Neural progenitor cell (in vitro differentiated cells): ENCODE measurements around the gene GLB1L2. TPM values are rescaled to one million over a fixed set of nuclear protein-coding genes. Genes with fewer than 3 reads are reported as not detected.
A peak's percentile ranks its signal among the peaks of the same experiment; 100 is the strongest.
"Not testable (repeated sequence)": the region's sequence is repeated elsewhere in the genome, so short reads cannot be mapped to it uniquely, and the experiment has no call there.

ENCODE experiments used
- DNase-seq: peaks from one replicate; pipeline ENCODE4 v3.0.0-alpha.2; 2016; ENCODE audit warnings: low spot score
- H2AFZ ChIP-seq: fragments of 200-600 bp; sonication (generic); replicated peaks from 2 replicates; pipeline ENCODE4 v1.6.1; 2016; ENCODE audit warnings: antibody characterized with exemption
- H3F3A ChIP-seq: fragments of 200-600 bp; sonication (generic); 2 replicates; pipeline ENCODE4 v1.6.1; 2016; ENCODE audit warnings: antibody characterized with exemption, low read depth
- H3K27ac ChIP-seq: fragments of 200-600 bp; sonication (generic); 2 replicates; pipeline ENCODE4 v1.5.1; 2016; ENCODE audit warnings: mild to moderate bottlenecking
- H3K27me3 ChIP-seq: fragments of 200-600 bp; sonication (generic); 2 replicates; pipeline ENCODE4 v1.6.1; 2016; ENCODE audit warnings: mild to moderate bottlenecking, moderate library complexity
- H3K36me3 ChIP-seq: fragments of 200-600 bp; sonication (generic); 2 replicates; pipeline ENCODE4 v1.5.1; 2016
- H3K4me1 ChIP-seq: fragments of 200-600 bp; sonication (generic); 2 replicates; pipeline ENCODE4 v1.6.1; 2016; ENCODE audit warnings: mixed run types
- H3K4me2 ChIP-seq: fragments of 200-600 bp; sonication (generic); 2 replicates; pipeline ENCODE4 v1.6.1; 2016
- H3K4me3 ChIP-seq: fragments of 200-600 bp; sonication (generic); 2 replicates; pipeline ENCODE4 v1.5.1; 2016
- H3K79me2 ChIP-seq: fragments of 200-600 bp; sonication (generic); 2 replicates; pipeline ENCODE4 v1.6.1; 2016; ENCODE audit warnings: low read depth
- H3K9ac ChIP-seq: fragments of 200-600 bp; sonication (generic); 2 replicates; pipeline ENCODE4 v1.6.1; 2016
- H3K9me3 ChIP-seq: fragments of 200-600 bp; sonication (generic); 2 replicates; pipeline ENCODE4 v1.5.1; 2016; ENCODE audit warnings: low read depth
- H4K20me1 ChIP-seq: fragments of 200-600 bp; sonication (generic); 2 replicates; pipeline ENCODE4 v1.6.1; 2016; ENCODE audit warnings: low read depth
- H3K27ac Mint-ChIP-seq: 3 replicates; pipeline ENCODE4 v1.8.0; 2021; ENCODE audit warnings: mixed read lengths
- H3K27me3 Mint-ChIP-seq: 2 replicates; pipeline ENCODE4 v1.8.0; 2022; ENCODE audit warnings: low read depth, mild to moderate bottlenecking, inconsistent platforms, moderate library complexity, mixed read lengths; ENCODE audit not compliant: insufficient read depth
- H3K36me3 Mint-ChIP-seq: 3 replicates; pipeline ENCODE4 v1.8.0; 2021; ENCODE audit warnings: mixed read lengths
- H3K4me1 Mint-ChIP-seq: 3 replicates; pipeline ENCODE4 v1.8.0; 2021; ENCODE audit warnings: mixed read lengths
- H3K4me3 Mint-ChIP-seq: 3 replicates; pipeline ENCODE4 v1.8.0; 2021; ENCODE audit warnings: mild to moderate bottlenecking, moderate library complexity, mixed read lengths
- H3K9me3 Mint-ChIP-seq: 3 replicates; pipeline ENCODE4 v1.8.0; 2020; ENCODE audit warnings: mixed read lengths
- CTCF ChIP-seq: fragments of 200-600 bp; sonication (generic); IDR thresholded peaks from 2 replicates; pipeline ENCODE4 v1.5.1; 2017; ENCODE audit warnings: antibody characterized with exemption, mild to moderate bottlenecking
- EZH2 ChIP-seq: fragments of 200-600 bp; sonication (generic); IDR thresholded peaks from 2 replicates; pipeline ENCODE4 v1.6.1; 2017; ENCODE audit warnings: antibody characterized with exemption, mild to moderate bottlenecking, moderate library complexity
- EZH2phosphoT487 ChIP-seq: fragments of 200-600 bp; sonication (generic); IDR thresholded peaks from 2 replicates; pipeline ENCODE4 v1.6.1; 2017; ENCODE audit warnings: antibody characterized with exemption
- total RNA-seq: library from RNA; depleted of rRNA; stranded (reverse); fragments of >200 nt; gene quantifications from 2 replicates; pipeline ENCODE4 v1.2.3, GENCODE V29; 2015; ENCODE audit warnings: low replicate concordance

Gene GLB1L2
- total RNA-seq, 1 donor from 2014 or later: 2.0 TPM

GRCh38 chr11:134341805-134342571, 10.2 kb downstream of the GLB1L2 start:
- H3K27ac Mint-ChIP-seq: no peak overlapping the region
- no peaks in the 10 kb centered on the region for H3K4me1 ChIP-seq
- H3K36me3 Mint-ChIP-seq: peaks cover under 1% of the 10 kb centered on the region
- no peak overlapping the region for H3K4me2 ChIP-seq
- no peaks in the 10 kb centered on the region for H3K4me1 Mint-ChIP-seq
- H3K9me3 ChIP-seq: no peaks in the 10 kb centered on the region
- H3K27me3 ChIP-seq: no peaks in the 10 kb centered on the region
- H3F3A ChIP-seq: no peaks in the 10 kb centered on the region
- no peaks in the 10 kb centered on the region for H3K9me3 Mint-ChIP-seq
- no peaks in the 10 kb centered on the region for H3K36me3 ChIP-seq
- no peaks in the 10 kb centered on the region for H4K20me1 ChIP-seq
- TF ChIP-seq EZH2 (no peak), CTCF (no peak), EZH2phosphoT487 (no peak)
- H3K9ac ChIP-seq: no peak overlapping the region
- H3K27me3 Mint-ChIP-seq: peaks cover 11% of the 10 kb centered on the region
- no peak for DNase-seq
- H3K79me2 ChIP-seq: no peaks in the 10 kb centered on the region
- H3K27ac ChIP-seq: no peak overlapping the region
- H3K4me3 ChIP-seq: no peak overlapping the region
- H2AFZ ChIP-seq: no peak overlapping the region
- no peak overlapping the region for H3K4me3 Mint-ChIP-seq

GRCh38 chr11:134342572-134343340, 11.0 kb downstream of the GLB1L2 start:
- peak overlapping the region; percentile 29 for H3K27ac Mint-ChIP-seq

GRCh38 chr11:134343646-134344045, 11.9 kb downstream of the GLB1L2 start:
- peaks cover 5% of the 10 kb centered on the region for H3K36me3 Mint-ChIP-seq
- TF ChIP-seq EZH2 (no peak), EZH2phosphoT487 (no peak), CTCF (no peak)
- H3K27ac ChIP-seq: no peak overlapping the region
- no peaks in the 10 kb centered on the region for H3K27me3 ChIP-seq
- H3K9me3 ChIP-seq: no peaks in the 10 kb centered on the region
- no peaks in the 10 kb centered on the region for H4K20me1 ChIP-seq
- no peaks in the 10 kb centered on the region for H3K36me3 ChIP-seq
- no peak overlapping the region for H3K9ac ChIP-seq
- H3K27me3 Mint-ChIP-seq: peaks cover 11% of the 10 kb centered on the region
- H3K27ac Mint-ChIP-seq: no peak overlapping the region
- H3K4me3 Mint-ChIP-seq: no peak overlapping the region
- H3K4me2 ChIP-seq: no peak overlapping the region
- no peak overlapping the region for H3K4me3 ChIP-seq
- H3K4me1 Mint-ChIP-seq: no peaks in the 10 kb centered on the region
- no peaks in the 10 kb centered on the region for H3K4me1 ChIP-seq
- H3K9me3 Mint-ChIP-seq: no peaks in the 10 kb centered on the region
- no peaks in the 10 kb centered on the region for H3K79me2 ChIP-seq
- no peaks in the 10 kb centered on the region for H3F3A ChIP-seq
- H2AFZ ChIP-seq: no peak overlapping the region
- DNase-seq: no peak

More at GRCh38 chr11:134342572-134343340, 11.0 kb downstream of the GLB1L2 start:
- no peaks in the 10 kb centered on the region for H3K27me3 ChIP-seq
- no peak overlapping the region for H3K4me2 ChIP-seq
- TF ChIP-seq CTCF: no peak
- no peak for TF ChIP-seq EZH2
- no peak for TF ChIP-seq EZH2phosphoT487
- no peak overlapping the region for H3K4me3 ChIP-seq
- no peaks in the 10 kb centered on the region for H3K79me2 ChIP-seq
- H3K36me3 ChIP-seq: no peaks in the 10 kb centered on the region
- no peaks in the 10 kb centered on the region for H3K4me1 ChIP-seq
- no peak for DNase-seq
- H3K27me3 Mint-ChIP-seq: peaks cover 11% of the 10 kb centered on the region
- no peaks in the 10 kb centered on the region for H4K20me1 ChIP-seq
- H2AFZ ChIP-seq: no peak overlapping the region
- no peak overlapping the region for H3K4me3 Mint-ChIP-seq
- no peak overlapping the region for H3K9ac ChIP-seq
- no peaks in the 10 kb centered on the region for H3K9me3 ChIP-seq
- H3K27ac ChIP-seq: no peak overlapping the region
- peaks cover 5% of the 10 kb centered on the region for H3K36me3 Mint-ChIP-seq
- H3K4me1 Mint-ChIP-seq: no peaks in the 10 kb centered on the region
- H3K9me3 Mint-ChIP-seq: no peaks in the 10 kb centered on the region
- no peaks in the 10 kb centered on the region for H3F3A ChIP-seq

GRCh38 chr11:134344497-134345236, 12.9 kb downstream of the GLB1L2 start:
- not testable (repeated sequence) for H3K9ac ChIP-seq, DNase-seq, H3K4me3 Mint-ChIP-seq, H3K4me2 ChIP-seq, H3K27ac ChIP-seq, H3F3A ChIP-seq, H3K27ac Mint-ChIP-seq, H3K79me2 ChIP-seq, H4K20me1 ChIP-seq, H3K9me3 ChIP-seq, H3K36me3 ChIP-seq, H2AFZ ChIP-seq, H3K4me1 Mint-ChIP-seq, H3K27me3 ChIP-seq, H3K4me1 ChIP-seq, H3K4me3 ChIP-seq, H3K9me3 Mint-ChIP-seq, H3K36me3 Mint-ChIP-seq
- peaks cover 11% of the 10 kb centered on the region for H3K27me3 Mint-ChIP-seq
